HepG2 (cell line): ENCODE measurements around the gene MPG. TPM values are rescaled to one million over a fixed set of nuclear protein-coding genes. Genes with fewer than 3 reads are reported as not detected.

ENCODE experiments used
- ARID2 ChIP-seq: sonication (generic); formaldehyde crosslinking; IDR thresholded peaks from 2 replicates; pipeline ENCODE4 v1.8.1; 2022; ENCODE audit warnings: mild to moderate bottlenecking, missing genetic modification reagents, borderline replicate concordance
- MYC ChIP-seq: sonication (generic); formaldehyde crosslinking; IDR thresholded peaks from 2 replicates; pipeline ENCODE4 v1.9.0; 2021; ENCODE audit warnings: missing genetic modification reagents, borderline replicate concordance
- NR2C2 ChIP-seq: sonication (generic); formaldehyde crosslinking; IDR thresholded peaks from 2 replicates; pipeline ENCODE4 v1.4.0; 2020; ENCODE audit warnings: missing genetic modification reagents, mild to moderate bottlenecking, moderate library complexity, borderline replicate concordance
- NR3C1 ChIP-seq: sonication (generic); formaldehyde crosslinking; IDR thresholded peaks from 2 replicates; pipeline ENCODE4 v1.4.0; 2020; ENCODE audit warnings: missing genetic modification reagents
- NRL ChIP-seq: sonication (generic); formaldehyde crosslinking; IDR thresholded peaks from 2 replicates; pipeline ENCODE4 v1.5.0; 2020; ENCODE audit warnings: missing genetic modification reagents, mild to moderate bottlenecking, moderate library complexity, borderline replicate concordance
- RFX1 ChIP-seq: fragments of 450-650 bp; IDR thresholded peaks from 2 replicates; pipeline ENCODE4 v1.6.1; 2017
- RFX5 ChIP-seq: IDR thresholded peaks from 2 replicates; pipeline ENCODE4 v1.6.1; 2011; ENCODE audit warnings: low read depth, low read length, improper control_type of control experiment
- SP140L ChIP-seq: sonication (generic); formaldehyde crosslinking; IDR thresholded peaks from 2 replicates; pipeline ENCODE4 v1.4.0; 2020; ENCODE audit warnings: missing genetic modification reagents, borderline replicate concordance
- TBX3 ChIP-seq: fragments of 450-650 bp; IDR thresholded peaks from 2 replicates; pipeline ENCODE4 v1.6.1; 2017; ENCODE audit warnings: antibody characterized with exemption, mild to moderate bottlenecking, inconsistent platforms, borderline replicate concordance
- TEAD3 ChIP-seq: optimal IDR thresholded peaks from 2 replicates; pipeline ENCODE3; 2016; ENCODE audit warnings: borderline replicate concordance
- TP53 ChIP-seq: sonication (generic); formaldehyde crosslinking; conservative IDR thresholded peaks from 2 replicates; pipeline ENCODE4 v1.4.0; 2020; ENCODE audit warnings: missing genetic modification reagents
- ZBTB3 ChIP-seq: sonication (generic); formaldehyde crosslinking; IDR thresholded peaks from 2 replicates; pipeline ENCODE4 v1.4.0; 2020; ENCODE audit warnings: low read depth, mild to moderate bottlenecking, moderate library complexity, missing genetic modification reagents, borderline replicate concordance
- ZNF350 ChIP-seq: sonication (generic); formaldehyde crosslinking; IDR thresholded peaks from 2 replicates; pipeline ENCODE4 v1.4.0; 2020; ENCODE audit warnings: mild to moderate bottlenecking, low read depth, missing genetic modification reagents, borderline replicate concordance
- ZNF550 ChIP-seq: sonication (generic); formaldehyde crosslinking; IDR thresholded peaks from 2 replicates; pipeline ENCODE4 v1.4.0; 2020; ENCODE audit warnings: mild to moderate bottlenecking, missing genetic modification reagents, borderline replicate concordance
- ZNF589 ChIP-seq: sonication (generic); formaldehyde crosslinking; conservative IDR thresholded peaks from 2 replicates; pipeline ENCODE4 v1.8.0; 2022; ENCODE audit warnings: mild to moderate bottlenecking, moderate library complexity, missing genetic modification reagents
- ZNF777 ChIP-seq: sonication (generic); formaldehyde crosslinking; IDR thresholded peaks from 2 replicates; pipeline ENCODE4 v1.4.0; 2020; ENCODE audit warnings: missing genetic modification reagents
- ZNF788 ChIP-seq: sonication (generic); formaldehyde crosslinking; IDR thresholded peaks from 2 replicates; pipeline ENCODE4 v1.5.0; 2020; ENCODE audit warnings: mild to moderate bottlenecking, missing genetic modification reagents, borderline replicate concordance
- ZNF841 ChIP-seq: sonication (generic); formaldehyde crosslinking; IDR thresholded peaks from 2 replicates; pipeline ENCODE4 v1.8.1; 2023; ENCODE audit warnings: missing genetic modification reagents, borderline replicate concordance
- polyA plus RNA-seq, 8 experiments: library from polyadenylated mRNA; depleted of rRNA in 3 of 8; stranded (reverse) in 7 of 8; unstranded in 1 of 8; fragments of >200 nt; fragmentation: Illumina TruSeq in 4 of 8; extraction: Trizol in 4 of 8; gene quantifications; 2 replicates each; pipeline versions ENCODE4 v1.2.1 to v1.2.3, GENCODE V29; 2011 to 2016; ENCODE audit warnings: low read depth in 4 of 8, missing spikeins in 1 of 8, mixed read lengths in 1 of 8; ENCODE audit not compliant: insufficient read depth in 1 of 8
- total RNA-seq, 5 experiments: library from RNA; depleted of rRNA; stranded (reverse); fragments of >200 nt; fragmentation: Illumina TruSeq; extraction: Trizol; gene quantifications; 2 replicates each; pipeline ENCODE4 v1.2.3, GENCODE V29; 2016; ENCODE audit warnings: low read depth in 1 of 5
- TF ChIP-seq, protein P1 (sequence below): sonication (generic); formaldehyde crosslinking; IDR thresholded peaks from 2 replicates; pipeline ENCODE4 v1.5.1; 2020; ENCODE audit warnings: missing genetic modification reagents, mild to moderate bottlenecking, borderline replicate concordance
- TF ChIP-seq, protein P2 (sequence below): sonication (generic); formaldehyde crosslinking; IDR thresholded peaks from 2 replicates; pipeline ENCODE4 v1.5.1; 2020; ENCODE audit warnings: mild to moderate bottlenecking, missing genetic modification reagents, moderate library complexity
- TF ChIP-seq, protein P3 (sequence below): sonication (generic); formaldehyde crosslinking; IDR thresholded peaks from 2 replicates; pipeline ENCODE4 v1.5.0; 2020; ENCODE audit warnings: mild to moderate bottlenecking, low read depth, missing genetic modification reagents, borderline replicate concordance
- TF ChIP-seq, protein P4 (sequence below): sonication (generic); formaldehyde crosslinking; IDR thresholded peaks from 2 replicates; pipeline ENCODE4 v1.4.0; 2020; ENCODE audit warnings: missing genetic modification reagents
- TF ChIP-seq, protein P5 (sequence below): sonication (generic); formaldehyde crosslinking; conservative IDR thresholded peaks from 2 replicates; pipeline ENCODE4 v1.8.0; 2022; ENCODE audit warnings: mild to moderate bottlenecking, moderate library complexity, missing genetic modification reagents

The MPG gene
- total and polyA plus RNA-seq, 2 of the 13 experiments (the other 11 are each of a cell fraction or from before 2014, with no cell fraction given), result 59.1 to 62.5 TPM

DNA sequence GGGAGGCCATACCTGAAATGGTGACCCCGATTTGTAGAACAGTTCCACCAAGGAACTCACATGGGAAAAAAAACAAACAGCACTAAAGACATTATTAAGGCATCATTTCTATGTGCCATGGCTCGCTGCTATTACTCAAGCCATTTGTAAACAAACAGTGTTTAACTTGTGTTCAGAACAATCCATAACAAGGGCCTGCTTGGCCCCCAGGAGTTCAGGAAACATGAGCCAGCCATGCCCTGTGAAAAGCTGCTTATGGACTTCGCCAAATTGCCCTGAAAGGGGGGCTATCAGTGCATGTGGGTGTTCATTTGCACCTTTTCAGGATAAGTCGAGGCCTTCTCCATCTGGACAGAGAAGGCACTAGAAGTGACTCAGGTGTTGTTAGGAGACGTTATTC is 32.6 kb upstream of the MPG start (continued):
- TF ChIP-seq, protein P1, sequence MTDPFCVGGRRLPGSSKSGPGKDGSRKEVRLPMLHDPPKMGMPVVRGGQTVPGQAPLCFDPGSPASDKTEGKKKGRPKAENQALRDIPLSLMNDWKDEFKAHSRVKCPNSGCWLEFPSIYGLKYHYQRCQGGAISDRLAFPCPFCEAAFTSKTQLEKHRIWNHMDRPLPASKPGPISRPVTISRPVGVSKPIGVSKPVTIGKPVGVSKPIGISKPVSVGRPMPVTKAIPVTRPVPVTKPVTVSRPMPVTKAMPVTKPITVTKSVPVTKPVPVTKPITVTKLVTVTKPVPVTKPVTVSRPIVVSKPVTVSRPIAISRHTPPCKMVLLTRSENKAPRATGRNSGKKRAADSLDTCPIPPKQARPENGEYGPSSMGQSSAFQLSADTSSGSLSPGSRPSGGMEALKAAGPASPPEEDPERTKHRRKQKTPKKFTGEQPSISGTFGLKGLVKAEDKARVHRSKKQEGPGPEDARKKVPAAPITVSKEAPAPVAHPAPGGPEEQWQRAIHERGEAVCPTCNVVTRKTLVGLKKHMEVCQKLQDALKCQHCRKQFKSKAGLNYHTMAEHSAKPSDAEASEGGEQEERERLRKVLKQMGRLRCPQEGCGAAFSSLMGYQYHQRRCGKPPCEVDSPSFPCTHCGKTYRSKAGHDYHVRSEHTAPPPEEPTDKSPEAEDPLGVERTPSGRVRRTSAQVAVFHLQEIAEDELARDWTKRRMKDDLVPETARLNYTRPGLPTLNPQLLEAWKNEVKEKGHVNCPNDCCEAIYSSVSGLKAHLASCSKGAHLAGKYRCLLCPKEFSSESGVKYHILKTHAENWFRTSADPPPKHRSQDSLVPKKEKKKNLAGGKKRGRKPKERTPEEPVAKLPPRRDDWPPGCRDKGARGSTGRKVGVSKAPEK (CRISPR knock-in tag), result no peak
- TF ChIP-seq, protein P2, sequence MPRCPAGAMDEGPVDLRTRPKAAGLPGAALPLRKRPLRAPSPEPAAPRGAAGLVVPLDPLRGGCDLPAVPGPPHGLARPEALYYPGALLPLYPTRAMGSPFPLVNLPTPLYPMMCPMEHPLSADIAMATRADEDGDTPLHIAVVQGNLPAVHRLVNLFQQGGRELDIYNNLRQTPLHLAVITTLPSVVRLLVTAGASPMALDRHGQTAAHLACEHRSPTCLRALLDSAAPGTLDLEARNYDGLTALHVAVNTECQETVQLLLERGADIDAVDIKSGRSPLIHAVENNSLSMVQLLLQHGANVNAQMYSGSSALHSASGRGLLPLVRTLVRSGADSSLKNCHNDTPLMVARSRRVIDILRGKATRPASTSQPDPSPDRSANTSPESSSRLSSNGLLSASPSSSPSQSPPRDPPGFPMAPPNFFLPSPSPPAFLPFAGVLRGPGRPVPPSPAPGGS (CRISPR knock-in tag), result no peak
- TF ChIP-seq ZBTB3 (CRISPR knock-in tag) (no peak), RFX1 (no peak), ZNF777 (no peak), ZNF841 (CRISPR knock-in tag) (no peak), TP53 (CRISPR knock-in tag) (no peak), ZNF788 (CRISPR knock-in tag) (no peak), TBX3 (no peak), NR2C2 (CRISPR knock-in tag) (no peak), ZNF589 (no peak), ZNF350 (CRISPR knock-in tag) (no peak), ARID2 (no peak), NRL (CRISPR knock-in tag) (no peak), MYC (CRISPR knock-in tag) (peak; percentile 24; the same call in 1 of the 2 replicates), NR3C1 (CRISPR knock-in tag) (no peak), TEAD3 (CRISPR knock-in tag) (peak; percentile 63), SP140L (CRISPR knock-in tag) (no peak), RFX5 (no peak), ZNF550 (CRISPR knock-in tag) (no peak)
- TF ChIP-seq, protein P3, sequence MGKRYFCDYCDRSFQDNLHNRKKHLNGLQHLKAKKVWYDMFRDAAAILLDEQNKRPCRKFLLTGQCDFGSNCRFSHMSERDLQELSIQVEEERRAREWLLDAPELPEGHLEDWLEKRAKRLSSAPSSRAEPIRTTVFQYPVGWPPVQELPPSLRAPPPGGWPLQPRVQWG (CRISPR knock-in tag), result no peak
- TF ChIP-seq, protein P4, sequence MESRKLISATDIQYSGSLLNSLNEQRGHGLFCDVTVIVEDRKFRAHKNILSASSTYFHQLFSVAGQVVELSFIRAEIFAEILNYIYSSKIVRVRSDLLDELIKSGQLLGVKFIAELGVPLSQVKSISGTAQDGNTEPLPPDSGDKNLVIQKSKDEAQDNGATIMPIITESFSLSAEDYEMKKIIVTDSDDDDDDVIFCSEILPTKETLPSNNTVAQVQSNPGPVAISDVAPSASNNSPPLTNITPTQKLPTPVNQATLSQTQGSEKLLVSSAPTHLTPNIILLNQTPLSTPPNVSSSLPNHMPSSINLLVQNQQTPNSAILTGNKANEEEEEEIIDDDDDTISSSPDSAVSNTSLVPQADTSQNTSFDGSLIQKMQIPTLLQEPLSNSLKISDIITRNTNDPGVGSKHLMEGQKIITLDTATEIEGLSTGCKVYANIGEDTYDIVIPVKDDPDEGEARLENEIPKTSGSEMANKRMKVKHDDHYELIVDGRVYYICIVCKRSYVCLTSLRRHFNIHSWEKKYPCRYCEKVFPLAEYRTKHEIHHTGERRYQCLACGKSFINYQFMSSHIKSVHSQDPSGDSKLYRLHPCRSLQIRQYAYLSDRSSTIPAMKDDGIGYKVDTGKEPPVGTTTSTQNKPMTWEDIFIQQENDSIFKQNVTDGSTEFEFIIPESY (CRISPR knock-in tag), result peak; percentile 32; the same call in 1 of the 2 replicates
- TF ChIP-seq, protein P5, sequence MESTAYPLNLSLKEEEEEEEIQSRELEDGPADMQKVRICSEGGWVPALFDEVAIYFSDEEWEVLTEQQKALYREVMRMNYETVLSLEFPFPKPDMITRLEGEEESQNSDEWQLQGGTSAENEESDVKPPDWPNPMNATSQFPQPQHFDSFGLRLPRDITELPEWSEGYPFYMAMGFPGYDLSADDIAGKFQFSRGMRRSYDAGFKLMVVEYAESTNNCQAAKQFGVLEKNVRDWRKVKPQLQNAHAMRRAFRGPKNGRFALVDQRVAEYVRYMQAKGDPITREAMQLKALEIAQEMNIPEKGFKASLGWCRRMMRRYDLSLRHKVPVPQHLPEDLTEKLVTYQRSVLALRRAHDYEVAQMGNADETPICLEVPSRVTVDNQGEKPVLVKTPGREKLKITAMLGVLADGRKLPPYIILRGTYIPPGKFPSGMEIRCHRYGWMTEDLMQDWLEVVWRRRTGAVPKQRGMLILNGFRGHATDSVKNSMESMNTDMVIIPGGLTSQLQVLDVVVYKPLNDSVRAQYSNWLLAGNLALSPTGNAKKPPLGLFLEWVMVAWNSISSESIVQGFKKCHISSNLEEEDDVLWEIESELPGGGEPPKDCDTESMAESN (CRISPR knock-in tag), result no peak
